GM23338 (cell line): ENCODE results near the gene BBX. TPM values are rescaled to one million over a fixed set of nuclear protein-coding genes. Genes with fewer than 3 reads are reported as not detected.

ENCODE experiments used
- ATAC-seq: fragments of 200-7000 bp; cut with Tn5 transposase; 3 replicates; pipeline ENCODE4 v1.9.1; 2020
- DNase-seq: peaks from one replicate; pipeline ENCODE4 v3.0.0-alpha.2; 2015; ENCODE audit warnings: low spot score
- H2AFZ ChIP-seq: fragments of 200-600 bp; sonication (generic); 2 replicates; pipeline ENCODE4 v1.8.0; 2016; ENCODE audit warnings: antibody characterized with exemption, mild to moderate bottlenecking, moderate library complexity
- H3F3A ChIP-seq: fragments of 200-600 bp; sonication (generic); replicated peaks from 2 replicates; pipeline ENCODE4 v1.8.0; 2017; ENCODE audit warnings: antibody characterized with exemption, mixed run types, low read depth
- H3K27ac ChIP-seq: fragments of 200-600 bp; sonication (generic); 2 replicates; pipeline ENCODE4 v1.6.1; 2016; ENCODE audit warnings: low read depth
- H3K27me3 ChIP-seq: fragments of 200-600 bp; sonication (generic); 2 replicates; pipeline ENCODE4 v1.8.0; 2016; ENCODE audit warnings: mild to moderate bottlenecking, mixed run types, moderate library complexity; ENCODE audit not compliant: insufficient read depth
- H3K36me3 ChIP-seq: fragments of 200-600 bp; sonication (generic); 2 replicates; pipeline ENCODE4 v1.8.0; 2016; ENCODE audit warnings: mild to moderate bottlenecking; ENCODE audit not compliant: insufficient read depth
- H3K4me1 ChIP-seq: fragments of 200-600 bp; sonication (generic); 2 replicates; pipeline ENCODE4 v1.8.0; 2016; ENCODE audit warnings: mild to moderate bottlenecking, moderate library complexity; ENCODE audit not compliant: insufficient read depth
- H3K4me2 ChIP-seq: fragments of 200-600 bp; sonication (generic); 2 replicates; pipeline ENCODE4 v1.7.1; 2017; ENCODE audit warnings: mixed run types
- H3K4me3 ChIP-seq: fragments of 200-600 bp; sonication (generic); 2 replicates; pipeline ENCODE4 v1.6.1; 2016; ENCODE audit warnings: mixed run types
- H3K79me2 ChIP-seq: fragments of 200-600 bp; sonication (generic); replicated peaks from 2 replicates; pipeline ENCODE4 v1.8.0; 2017; ENCODE audit warnings: mild to moderate bottlenecking; ENCODE audit not compliant: insufficient read depth
- H3K9me2 ChIP-seq: fragments of 200-600 bp; sonication (generic); 2 replicates; pipeline ENCODE4 v1.8.0; 2017; ENCODE audit not compliant: insufficient read depth
- H4K20me1 ChIP-seq: fragments of 200-600 bp; sonication (generic); replicated peaks from 2 replicates; pipeline ENCODE4 v1.8.0; 2017; ENCODE audit warnings: mild to moderate bottlenecking; ENCODE audit not compliant: insufficient read depth
- H3K27ac Mint-ChIP-seq: 2 replicates; pipeline ENCODE4 v1.8.0; 2020; ENCODE audit warnings: inconsistent platforms, mild to moderate bottlenecking, moderate library complexity, mixed read lengths
- H3K27me3 Mint-ChIP-seq: 3 replicates; pipeline ENCODE4 v1.8.0; 2022; ENCODE audit warnings: low read depth, mild to moderate bottlenecking, moderate library complexity, mixed read lengths, inconsistent platforms; ENCODE audit not compliant: insufficient read depth, poor library complexity
- H3K36me3 Mint-ChIP-seq: 3 replicates; pipeline ENCODE4 v1.8.0; 2021; ENCODE audit warnings: low read depth, mild to moderate bottlenecking, inconsistent platforms, moderate library complexity, mixed read lengths
- H3K4me1 Mint-ChIP-seq: 3 replicates; pipeline ENCODE4 v1.8.0; 2020; ENCODE audit warnings: mild to moderate bottlenecking, inconsistent platforms, mixed read lengths
- H3K4me3 Mint-ChIP-seq: 3 replicates; pipeline ENCODE4 v1.8.0; 2021; ENCODE audit warnings: moderate library complexity, mild to moderate bottlenecking, inconsistent platforms, mixed read lengths
- H3K9me3 Mint-ChIP-seq: 3 replicates; pipeline ENCODE4 v1.8.0; 2020; ENCODE audit warnings: moderate library complexity, mild to moderate bottlenecking, inconsistent platforms, mixed read lengths
- EZH2 ChIP-seq: fragments of 200-600 bp; sonication (generic); IDR thresholded peaks from one replicate; pipeline ENCODE4 v1.8.0; 2017; ENCODE audit warnings: antibody characterized with exemption, mild to moderate bottlenecking, low read depth; ENCODE audit not compliant: unreplicated experiment
- EZH2phosphoT487 ChIP-seq: fragments of 200-600 bp; sonication (generic); IDR thresholded peaks from one replicate; pipeline ENCODE4 v1.8.1; 2018; ENCODE audit warnings: antibody characterized with exemption; ENCODE audit not compliant: unreplicated experiment
- JUNB ChIP-seq: IDR thresholded peaks from one replicate; pipeline ENCODE4 v1.6.1; 2016; ENCODE audit warnings: antibody characterized with exemption; ENCODE audit not compliant: unreplicated experiment
- NANOG ChIP-seq: IDR thresholded peaks from 2 replicates; pipeline ENCODE4 v1.6.1; 2016; ENCODE audit warnings: antibody characterized with exemption, borderline replicate concordance
- POLR2AphosphoS5 ChIP-seq: IDR thresholded peaks from 2 replicates; pipeline ENCODE4 v1.6.1; 2016; ENCODE audit warnings: antibody characterized with exemption, low read depth
- STAT1 ChIP-seq: IDR thresholded peaks from one replicate; pipeline ENCODE4 v1.6.1; 2016; ENCODE audit warnings: antibody characterized with exemption; ENCODE audit not compliant: unreplicated experiment
- polyA plus RNA-seq: library from polyadenylated mRNA; unstranded; fragments of >200 nt; fragmentation: Nextera tagmentation; extraction: Ambion mirVana; gene quantifications from 2 replicates; pipeline ENCODE4 v1.2.1, GENCODE V29; 2016
- total RNA-seq: library from RNA; depleted of rRNA; stranded (reverse); fragments of >200 nt; shearing (Covaris generic); gene quantifications from 2 replicates; pipeline ENCODE4 v1.2.3, GENCODE V29; 2014
- TF ChIP-seq, protein P1 (sequence below): IDR thresholded peaks from one replicate; pipeline ENCODE4 v1.6.1; 2018; ENCODE audit warnings: antibody characterized with exemption; ENCODE audit not compliant: unreplicated experiment
- TF ChIP-seq, protein P2 (sequence below): fragments of 250-450 bp; sonication (Bioruptor Pico); IDR thresholded peaks from 2 replicates; pipeline ENCODE4 v1.5.0; 2020; ENCODE audit warnings: mild to moderate bottlenecking, moderate library complexity
- TF ChIP-seq, protein P3 (sequence below), 2 experiments: fragments of 200-600 bp in 1 of 2; sonication (generic) in 1 of 2; conservative IDR thresholded peaks; 2 replicates each; pipeline versions ENCODE4 v1.5.1 to v1.6.1; 2016 to 2017; ENCODE audit warnings: antibody characterized with exemption in 2 of 2, low read depth in 2 of 2, mild to moderate bottlenecking in 2 of 2, moderate library complexity in 1 of 2
- TF ChIP-seq, protein P4 (sequence below): IDR thresholded peaks from 2 replicates; pipeline ENCODE4 v1.6.1; 2016; ENCODE audit warnings: antibody characterized with exemption

BBX gene
- total and polyA plus RNA-seq, 2 experiments from 2014 or later: 35.2 to 44.1 TPM

DNA sequence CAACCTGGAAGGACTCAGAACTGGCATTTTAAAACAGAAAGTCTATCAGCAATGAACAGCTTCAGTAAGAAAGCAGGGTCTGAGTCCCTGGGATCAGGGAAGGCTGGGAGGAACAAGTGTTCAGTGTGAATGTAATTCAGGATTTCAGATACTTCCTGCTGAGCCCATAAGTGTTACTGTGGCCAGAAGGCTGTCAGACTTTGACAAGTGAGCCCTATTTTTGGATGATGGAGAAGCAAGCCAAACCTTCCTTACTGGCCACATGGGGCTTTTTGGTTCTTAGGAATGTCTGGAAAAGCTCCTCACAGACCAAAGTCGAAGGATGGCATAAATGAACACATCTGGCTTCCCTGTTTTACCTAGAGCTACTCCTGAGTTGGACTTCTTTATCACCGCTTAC is 157.2 kb downstream of the BBX start:
- DNase-seq (no peak), ATAC-seq (no peak)
- Histone ChIP-seq H3K4me1 (peaks cover 19% of the 10 kb centered on the region), H3K36me3 (no peaks in the 10 kb centered on the region), H3K4me3 (no peak overlapping the region), H3K27ac (no peak overlapping the region), H3K79me2 (no peaks in the 10 kb centered on the region), H4K20me1 (no peaks in the 10 kb centered on the region), H3K9me2 (no peaks in the 10 kb centered on the region), H3F3A (no peaks in the 10 kb centered on the region), H3K4me2 (no peak overlapping the region), H2AFZ (no peak overlapping the region), H3K27me3 (no peaks in the 10 kb centered on the region)
- TF ChIP-seq, protein P1, sequence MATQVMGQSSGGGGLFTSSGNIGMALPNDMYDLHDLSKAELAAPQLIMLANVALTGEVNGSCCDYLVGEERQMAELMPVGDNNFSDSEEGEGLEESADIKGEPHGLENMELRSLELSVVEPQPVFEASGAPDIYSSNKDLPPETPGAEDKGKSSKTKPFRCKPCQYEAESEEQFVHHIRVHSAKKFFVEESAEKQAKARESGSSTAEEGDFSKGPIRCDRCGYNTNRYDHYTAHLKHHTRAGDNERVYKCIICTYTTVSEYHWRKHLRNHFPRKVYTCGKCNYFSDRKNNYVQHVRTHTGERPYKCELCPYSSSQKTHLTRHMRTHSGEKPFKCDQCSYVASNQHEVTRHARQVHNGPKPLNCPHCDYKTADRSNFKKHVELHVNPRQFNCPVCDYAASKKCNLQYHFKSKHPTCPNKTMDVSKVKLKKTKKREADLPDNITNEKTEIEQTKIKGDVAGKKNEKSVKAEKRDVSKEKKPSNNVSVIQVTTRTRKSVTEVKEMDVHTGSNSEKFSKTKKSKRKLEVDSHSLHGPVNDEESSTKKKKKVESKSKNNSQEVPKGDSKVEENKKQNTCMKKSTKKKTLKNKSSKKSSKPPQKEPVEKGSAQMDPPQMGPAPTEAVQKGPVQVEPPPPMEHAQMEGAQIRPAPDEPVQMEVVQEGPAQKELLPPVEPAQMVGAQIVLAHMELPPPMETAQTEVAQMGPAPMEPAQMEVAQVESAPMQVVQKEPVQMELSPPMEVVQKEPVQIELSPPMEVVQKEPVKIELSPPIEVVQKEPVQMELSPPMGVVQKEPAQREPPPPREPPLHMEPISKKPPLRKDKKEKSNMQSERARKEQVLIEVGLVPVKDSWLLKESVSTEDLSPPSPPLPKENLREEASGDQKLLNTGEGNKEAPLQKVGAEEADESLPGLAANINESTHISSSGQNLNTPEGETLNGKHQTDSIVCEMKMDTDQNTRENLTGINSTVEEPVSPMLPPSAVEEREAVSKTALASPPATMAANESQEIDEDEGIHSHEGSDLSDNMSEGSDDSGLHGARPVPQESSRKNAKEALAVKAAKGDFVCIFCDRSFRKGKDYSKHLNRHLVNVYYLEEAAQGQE: no peak
- TF ChIP-seq JUNB (no peak), NANOG (no peak), EZH2phosphoT487 (no peak), POLR2AphosphoS5 (no peak), STAT1 (no peak), EZH2 (no peak)
- TF ChIP-seq, protein P2, sequence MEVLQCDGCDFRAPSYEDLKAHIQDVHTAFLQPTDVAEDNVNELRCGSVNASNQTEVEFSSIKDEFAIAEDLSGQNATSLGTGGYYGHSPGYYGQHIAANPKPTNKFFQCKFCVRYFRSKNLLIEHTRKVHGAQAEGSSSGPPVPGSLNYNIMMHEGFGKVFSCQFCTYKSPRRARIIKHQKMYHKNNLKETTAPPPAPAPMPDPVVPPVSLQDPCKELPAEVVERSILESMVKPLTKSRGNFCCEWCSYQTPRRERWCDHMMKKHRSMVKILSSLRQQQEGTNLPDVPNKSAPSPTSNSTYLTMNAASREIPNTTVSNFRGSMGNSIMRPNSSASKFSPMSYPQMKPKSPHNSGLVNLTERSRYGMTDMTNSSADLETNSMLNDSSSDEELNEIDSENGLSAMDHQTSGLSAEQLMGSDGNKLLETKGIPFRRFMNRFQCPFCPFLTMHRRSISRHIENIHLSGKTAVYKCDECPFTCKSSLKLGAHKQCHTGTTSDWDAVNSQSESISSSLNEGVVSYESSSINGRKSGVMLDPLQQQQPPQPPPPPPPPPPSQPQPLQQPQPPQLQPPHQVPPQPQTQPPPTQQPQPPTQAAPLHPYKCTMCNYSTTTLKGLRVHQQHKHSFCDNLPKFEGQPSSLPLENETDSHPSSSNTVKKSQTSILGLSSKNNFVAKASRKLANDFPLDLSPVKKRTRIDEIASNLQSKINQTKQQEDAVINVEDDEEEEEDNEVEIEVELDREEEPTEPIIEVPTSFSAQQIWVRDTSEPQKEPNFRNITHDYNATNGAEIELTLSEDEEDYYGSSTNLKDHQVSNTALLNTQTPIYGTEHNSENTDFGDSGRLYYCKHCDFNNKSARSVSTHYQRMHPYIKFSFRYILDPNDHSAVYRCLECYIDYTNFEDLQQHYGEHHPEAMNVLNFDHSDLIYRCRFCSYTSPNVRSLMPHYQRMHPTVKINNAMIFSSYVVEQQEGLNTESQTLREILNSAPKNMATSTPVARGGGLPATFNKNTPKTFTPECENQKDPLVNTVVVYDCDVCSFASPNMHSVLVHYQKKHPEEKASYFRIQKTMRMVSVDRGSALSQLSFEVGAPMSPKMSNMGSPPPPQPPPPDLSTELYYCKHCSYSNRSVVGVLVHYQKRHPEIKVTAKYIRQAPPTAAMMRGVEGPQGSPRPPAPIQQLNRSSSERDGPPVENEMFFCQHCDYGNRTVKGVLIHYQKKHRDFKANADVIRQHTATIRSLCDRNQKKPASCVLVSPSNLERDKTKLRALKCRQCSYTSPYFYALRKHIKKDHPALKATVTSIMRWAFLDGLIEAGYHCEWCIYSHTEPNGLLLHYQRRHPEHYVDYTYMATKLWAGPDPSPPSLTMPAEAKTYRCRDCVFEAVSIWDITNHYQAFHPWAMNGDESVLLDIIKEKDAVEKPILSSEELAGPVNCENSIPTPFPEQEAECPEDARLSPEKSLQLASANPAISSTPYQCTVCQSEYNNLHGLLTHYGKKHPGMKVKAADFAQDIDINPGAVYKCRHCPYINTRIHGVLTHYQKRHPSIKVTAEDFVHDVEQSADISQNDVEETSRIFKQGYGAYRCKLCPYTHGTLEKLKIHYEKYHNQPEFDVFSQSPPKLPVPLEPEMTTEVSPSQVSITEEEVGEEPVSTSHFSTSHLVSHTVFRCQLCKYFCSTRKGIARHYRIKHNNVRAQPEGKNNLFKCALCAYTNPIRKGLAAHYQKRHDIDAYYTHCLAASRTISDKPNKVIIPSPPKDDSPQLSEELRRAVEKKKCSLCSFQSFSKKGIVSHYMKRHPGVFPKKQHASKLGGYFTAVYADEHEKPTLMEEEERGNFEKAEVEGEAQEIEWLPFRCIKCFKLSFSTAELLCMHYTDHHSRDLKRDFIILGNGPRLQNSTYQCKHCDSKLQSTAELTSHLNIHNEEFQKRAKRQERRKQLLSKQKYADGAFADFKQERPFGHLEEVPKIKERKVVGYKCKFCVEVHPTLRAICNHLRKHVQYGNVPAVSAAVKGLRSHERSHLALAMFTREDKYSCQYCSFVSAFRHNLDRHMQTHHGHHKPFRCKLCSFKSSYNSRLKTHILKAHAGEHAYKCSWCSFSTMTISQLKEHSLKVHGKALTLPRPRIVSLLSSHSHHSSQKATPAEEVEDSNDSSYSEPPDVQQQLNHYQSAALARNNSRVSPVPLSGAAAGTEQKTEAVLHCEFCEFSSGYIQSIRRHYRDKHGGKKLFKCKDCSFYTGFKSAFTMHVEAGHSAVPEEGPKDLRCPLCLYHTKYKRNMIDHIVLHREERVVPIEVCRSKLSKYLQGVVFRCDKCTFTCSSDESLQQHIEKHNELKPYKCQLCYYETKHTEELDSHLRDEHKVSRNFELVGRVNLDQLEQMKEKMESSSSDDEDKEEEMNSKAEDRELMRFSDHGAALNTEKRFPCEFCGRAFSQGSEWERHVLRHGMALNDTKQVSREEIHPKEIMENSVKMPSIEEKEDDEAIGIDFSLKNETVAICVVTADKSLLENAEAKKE: no peak
- TF ChIP-seq, protein P3, sequence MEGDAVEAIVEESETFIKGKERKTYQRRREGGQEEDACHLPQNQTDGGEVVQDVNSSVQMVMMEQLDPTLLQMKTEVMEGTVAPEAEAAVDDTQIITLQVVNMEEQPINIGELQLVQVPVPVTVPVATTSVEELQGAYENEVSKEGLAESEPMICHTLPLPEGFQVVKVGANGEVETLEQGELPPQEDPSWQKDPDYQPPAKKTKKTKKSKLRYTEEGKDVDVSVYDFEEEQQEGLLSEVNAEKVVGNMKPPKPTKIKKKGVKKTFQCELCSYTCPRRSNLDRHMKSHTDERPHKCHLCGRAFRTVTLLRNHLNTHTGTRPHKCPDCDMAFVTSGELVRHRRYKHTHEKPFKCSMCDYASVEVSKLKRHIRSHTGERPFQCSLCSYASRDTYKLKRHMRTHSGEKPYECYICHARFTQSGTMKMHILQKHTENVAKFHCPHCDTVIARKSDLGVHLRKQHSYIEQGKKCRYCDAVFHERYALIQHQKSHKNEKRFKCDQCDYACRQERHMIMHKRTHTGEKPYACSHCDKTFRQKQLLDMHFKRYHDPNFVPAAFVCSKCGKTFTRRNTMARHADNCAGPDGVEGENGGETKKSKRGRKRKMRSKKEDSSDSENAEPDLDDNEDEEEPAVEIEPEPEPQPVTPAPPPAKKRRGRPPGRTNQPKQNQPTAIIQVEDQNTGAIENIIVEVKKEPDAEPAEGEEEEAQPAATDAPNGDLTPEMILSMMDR (conservative IDR thresholded peaks at IDR 0.05; ENCODE audit: low read depth in 2 of 2): no peak
- TF ChIP-seq, protein P4, sequence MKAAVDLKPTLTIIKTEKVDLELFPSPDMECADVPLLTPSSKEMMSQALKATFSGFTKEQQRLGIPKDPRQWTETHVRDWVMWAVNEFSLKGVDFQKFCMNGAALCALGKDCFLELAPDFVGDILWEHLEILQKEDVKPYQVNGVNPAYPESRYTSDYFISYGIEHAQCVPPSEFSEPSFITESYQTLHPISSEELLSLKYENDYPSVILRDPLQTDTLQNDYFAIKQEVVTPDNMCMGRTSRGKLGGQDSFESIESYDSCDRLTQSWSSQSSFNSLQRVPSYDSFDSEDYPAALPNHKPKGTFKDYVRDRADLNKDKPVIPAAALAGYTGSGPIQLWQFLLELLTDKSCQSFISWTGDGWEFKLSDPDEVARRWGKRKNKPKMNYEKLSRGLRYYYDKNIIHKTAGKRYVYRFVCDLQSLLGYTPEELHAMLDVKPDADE: no peak
- no peaks in the 10 kb centered on the region for H3K27me3 Mint-ChIP-seq
- no peak overlapping the region for H3K4me3 Mint-ChIP-seq
- peaks cover 27% of the 10 kb centered on the region for H3K4me1 Mint-ChIP-seq
- H3K9me3 Mint-ChIP-seq: no peaks in the 10 kb centered on the region; the same call in 2 of the 3 replicates
- peaks cover 10% of the 10 kb centered on the region; the same call in 2 of the 3 replicates for H3K36me3 Mint-ChIP-seq
- H3K27ac Mint-ChIP-seq: no peak overlapping the region
